Measurements from ENCODE around the gene CA4. TPM values are rescaled to one million over a fixed set of nuclear protein-coding genes. Genes with fewer than 3 reads are reported as not detected.
A peak's percentile ranks its signal among the peaks of the same experiment; 100 is the strongest.

CA4 gene
- total and polyA plus RNA-seq, 2 of the 8 experiments (the other 6 are each of a cell fraction or from before 2014, with no cell fraction given): 3.6 to 4.2 TPM

GRCh38 chr17:60171753-60172079, 21.9 kb downstream of the CA4 start:
- Histone ChIP-seq H3K23me2 (ENCODE audit: low read depth, low read length) (no peaks in the 10 kb centered on the region; the same call in 1 of the 2 replicates), H3K9me3 (ENCODE audit: insufficient read depth in 2 of 2, low read depth in 1 of 2, low read length in 1 of 2) (no peaks in the 10 kb centered on the region), H3K27me3 (replicated peaks in 1 of 4; ENCODE audit: control insufficient read depth in 3 of 4, extremely low read depth in 1 of 4, insufficient read depth in 3 of 4, low read length in 3 of 4) (no peaks in the 10 kb centered on the region), H3K79me2 (ENCODE audit: control insufficient read depth in 1 of 2, insufficient read depth in 2 of 2, low read length in 2 of 2) (no peaks in the 10 kb centered on the region), H2BK15ac (ENCODE audit: low read length) (0 out of 2 replicates have a peak overlapping the region, but pooled peaks have one; percentile 61), H2AFZ (ENCODE audit: low read length) (no peak overlapping the region), H3K56ac (replicated peaks; ENCODE audit: insufficient read length, low read depth, low read length) (no peak overlapping the region), H3K36me3 (ENCODE audit: control insufficient read depth in 2 of 4, insufficient read depth in 4 of 4, low read length in 3 of 4) (no peaks in the 10 kb centered on the region), H4K5ac (ENCODE audit: insufficient read length, low read depth, low read length) (no peak overlapping the region), H3K27ac (ENCODE audit: low read depth, low read length) (no peak overlapping the region), H3K23ac (ENCODE audit: insufficient read length) (no peak overlapping the region), H3K18ac (ENCODE audit: extremely low read depth, low read length) (no peak overlapping the region), H2AK5ac (ENCODE audit: low read depth, low read length) (no peak overlapping the region), H2BK20ac (ENCODE audit: low read length) (no peak overlapping the region), H4K8ac (ENCODE audit: extremely low read depth, insufficient read depth, low read length) (no peak overlapping the region), H3K4me3 (ENCODE audit: extremely low read depth in 1 of 4, insufficient read depth in 2 of 4, low read depth in 3 of 4, low read length in 4 of 4) (no peak overlapping the region), H3K4me1 (replicated peaks in 1 of 4; ENCODE audit: control insufficient read depth in 3 of 4, insufficient read depth in 4 of 4, low read length in 3 of 4) (peaks cover 0 to 5% (median under 1%) of the 10 kb centered on the region in 4 experiments; a peak in 3 of 7 replicates), H4K91ac (replicated peaks; ENCODE audit: insufficient read length, low read length) (no peak overlapping the region), H3K14ac (ENCODE audit: insufficient read length) (no peak overlapping the region), H2BK120ac (replicated peaks; ENCODE audit: low read depth, low read length) (no peak overlapping the region), H2BK12ac (ENCODE audit: low read depth, low read length) (no peak overlapping the region), H2BK5ac (ENCODE audit: low read depth, low read length) (no peak overlapping the region), H3K79me1 (ENCODE audit: low read depth, low read length) (no peaks in the 10 kb centered on the region), H3K4me2 (ENCODE audit: insufficient read depth in 1 of 2, low read depth in 2 of 2, low read length in 2 of 2) (no peak overlapping the region), H3K9ac (replicated peaks in 1 of 4; ENCODE audit: extremely low read depth in 1 of 4, low read depth in 3 of 4, low read length in 3 of 4) (no peak overlapping the region), H3K4ac (replicated peaks; ENCODE audit: insufficient read length, low read depth, low read length) (no peak overlapping the region), H4K20me1 (replicated peaks in 1 of 2; ENCODE audit: control insufficient read depth in 1 of 2, insufficient read depth in 2 of 2, low read length in 2 of 2) (no peaks in the 10 kb centered on the region)
- DNase-seq (ENCODE audit: low read depth in 1 of 2, low spot score in 2 of 2) (no peak), FAIRE-seq (no peak)
- POLR2A ChIA-PET (ENCODE audit: partially characterized antibody): interaction anchor here (0.6 to 1.3 kb wide), 3 partner anchors 11 to 293 kb away, joined by 3 to 5 read pairs (median 4); no protein-coding TSS in a partner anchor
- CTCF ChIA-PET (ENCODE audit: partially characterized antibody): interaction anchor here (0.8 to 6.6 kb wide), 8 partner anchors 9 to 61 kb away, joined by 3 to 61 read pairs (median 6); partner anchors contain the start of gene CA4
- 85% methylated on average over 8 of the region's 8 CpGs; no CpG with 5 or more reads in 1 of the 2 experiments for WGBS, 2 experiments (ENCODE audit: extremely low coverage in 1 of 2, insufficient coverage in 1 of 2, insufficient read length in 1 of 2, insufficient replicate concordance in 2 of 2, low coverage in 1 of 2, low lambda C conversion rate in 2 of 2, missing lambda C conversion rate in 1 of 2)
- TF ChIP-seq SRF (IDR thresholded peaks at IDR 0.05; ENCODE audit: low read depth, low read length) (no peak), CTCF (IDR thresholded peaks at IDR 0.05; ENCODE audit: control extremely low read depth in 1 of 3, insufficient read depth in 1 of 3, low read depth in 1 of 3, low read length in 3 of 3) (no peak), PHF8 (conservative IDR thresholded peaks at IDR 0.05; ENCODE audit: low read depth, low read length) (no peak), CBX8 (IDR thresholded peaks at IDR 0.05; ENCODE audit: borderline replicate concordance, low read depth, low read length) (no peak), CREB1 (IDR thresholded peaks at IDR 0.05) (no peak), CBX5 (IDR thresholded peaks at IDR 0.05; ENCODE audit: low read depth, low read length) (no peak), TAF7 (optimal IDR thresholded peaks at IDR 0.05; ENCODE audit: borderline replicate concordance, low read depth, low read length) (no peak), TBP (IDR thresholded peaks at IDR 0.05; ENCODE audit: low read depth, low read length) (no peak), TEAD4 (IDR thresholded peaks at IDR 0.05; ENCODE audit: low read depth, low read length) (no peak), ATF3 (IDR thresholded peaks at IDR 0.05; ENCODE audit: insufficient read depth, low read depth, low read length) (no peak), KDM1A (IDR thresholded peaks at IDR 0.05; ENCODE audit: borderline replicate concordance, low read length) (no peak), POLR2A (IDR thresholded peaks at IDR 0.05; ENCODE audit: control extremely low read depth in 1 of 2, low read depth in 2 of 2, low read length in 2 of 2) (no peak)
